Suprapubic skin (tissue), 4 donors: Measurements from ENCODE around the gene AMPD3.

Experiments
- CTCF ChIP-seq, 2 donors: fragments of 200-600 bp in 1 of 2; fragments of 450-650 bp in 1 of 2; sonication (generic) in 1 of 2; IDR thresholded peaks; one replicate each; pipeline ENCODE4 v1.5.1; 2016 to 2019; ENCODE audit warnings: antibody characterized with exemption in 2 of 2, mild to moderate bottlenecking in 1 of 2, moderate library complexity in 1 of 2
- EP300 ChIP-seq: sonication (generic); formaldehyde crosslinking; IDR thresholded peaks from one replicate; pipeline ENCODE4 v1.6.1; 2017; ENCODE audit warnings: antibody characterized with exemption
- POLR2A ChIP-seq, 2 donors: fragments of 450-650 bp; IDR thresholded peaks; one replicate each; pipeline ENCODE4 v1.6.1; 2017; ENCODE audit warnings: antibody characterized with exemption in 2 of 2, mild to moderate bottlenecking in 2 of 2, moderate library complexity in 2 of 2
- POLR2AphosphoS5 ChIP-seq, 3 donors: sonication (generic); formaldehyde crosslinking; IDR thresholded peaks; one replicate each; pipeline ENCODE4 v1.6.1; 2017; ENCODE audit warnings: antibody characterized with exemption in 3 of 3

DNA sequence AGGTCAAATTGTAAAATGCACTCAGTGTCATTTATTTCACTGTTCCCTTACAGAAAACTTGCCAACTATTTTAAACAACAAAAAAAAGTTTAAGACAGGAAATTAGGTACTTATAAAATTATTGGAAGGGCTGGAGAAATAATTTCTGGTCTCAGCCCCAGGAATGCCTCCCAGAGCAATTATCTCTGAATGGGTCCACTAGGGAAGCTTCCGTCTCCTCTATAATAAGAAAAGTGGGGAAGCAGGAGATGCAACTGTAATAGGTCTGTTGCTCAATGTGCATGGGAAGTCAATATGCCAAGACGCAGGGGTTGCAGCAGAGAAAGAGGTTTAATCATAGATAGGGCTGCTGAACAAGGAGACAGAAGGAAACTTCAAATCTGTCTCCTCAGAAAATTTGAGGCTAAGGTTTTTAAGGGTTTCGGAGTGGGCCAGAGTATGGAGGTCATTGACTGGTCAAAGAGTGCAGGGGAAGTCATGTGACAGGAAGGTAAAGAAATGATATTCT, 96.8 kb downstream of the AMPD3 start:
- no peak for TF ChIP-seq CTCF (IDR thresholded peaks at IDR 0.05)
- TF ChIP-seq POLR2A (IDR thresholded peaks at IDR 0.05): no peak
- TF ChIP-seq EP300: no peak
- no peak for TF ChIP-seq POLR2AphosphoS5 (IDR thresholded peaks at IDR 0.05)
